Esophagus squamous epithelium (tissue), 4 donors: ENCODE measurements around the gene ABHD17A.

ENCODE experiments used
- POLR2A ChIP-seq, 4 donors: fragments of 450-650 bp; IDR thresholded peaks; one replicate each; pipeline ENCODE4 v1.6.1; 2017; ENCODE audit warnings: antibody characterized with exemption in 4 of 4, mild to moderate bottlenecking in 4 of 4, moderate library complexity in 3 of 4
- TF ChIP-seq, protein P1 (sequence below), 6 experiments: fragments of 450-650 bp in 4 of 6; fragments of 200-600 bp in 2 of 6; sonication (generic) in 2 of 6; IDR thresholded peaks; one replicate each; pipeline ENCODE4 v1.5.1; 2016 to 2019; ENCODE audit warnings: antibody characterized with exemption in 6 of 6, mild to moderate bottlenecking in 4 of 6, moderate library complexity in 4 of 6

DNA sequence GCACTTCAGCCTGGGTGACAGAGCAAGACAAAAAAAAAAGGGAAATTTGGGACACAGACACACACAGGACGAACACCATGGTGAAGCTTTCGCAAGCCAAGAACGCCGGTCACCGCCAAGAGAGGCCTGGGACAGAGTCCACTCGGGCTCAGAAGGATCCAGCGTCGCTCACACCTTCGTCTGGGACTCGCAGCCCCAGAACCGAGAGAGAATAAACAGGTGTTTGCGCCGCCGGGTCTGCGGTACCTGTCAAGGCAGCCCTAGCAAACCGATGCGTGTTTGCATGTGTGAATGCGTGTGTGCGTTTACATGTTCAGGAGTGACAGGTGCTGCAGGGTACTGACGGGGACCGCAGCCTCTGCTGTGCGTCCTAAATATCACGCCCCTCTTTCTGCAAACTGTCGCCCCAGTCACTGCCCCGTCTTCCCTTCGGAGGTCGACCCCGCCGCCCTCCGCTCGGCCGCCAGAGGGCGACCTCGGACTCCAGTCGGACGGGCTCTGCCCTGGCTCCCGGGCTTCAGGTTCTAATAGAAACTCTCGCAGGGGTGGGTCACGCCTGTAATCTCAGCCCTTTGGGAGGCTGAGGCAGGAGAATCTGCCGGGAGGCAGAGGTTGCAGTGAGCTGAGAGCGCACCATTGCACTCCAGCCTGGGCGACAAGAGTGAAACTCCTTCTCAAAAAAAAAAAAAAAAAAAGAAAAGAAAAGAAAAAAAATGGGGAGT is 43.9 kb upstream of the ABHD17A start:
- no peak for TF ChIP-seq POLR2A (IDR thresholded peaks at IDR 0.05)
- TF ChIP-seq, protein P1, sequence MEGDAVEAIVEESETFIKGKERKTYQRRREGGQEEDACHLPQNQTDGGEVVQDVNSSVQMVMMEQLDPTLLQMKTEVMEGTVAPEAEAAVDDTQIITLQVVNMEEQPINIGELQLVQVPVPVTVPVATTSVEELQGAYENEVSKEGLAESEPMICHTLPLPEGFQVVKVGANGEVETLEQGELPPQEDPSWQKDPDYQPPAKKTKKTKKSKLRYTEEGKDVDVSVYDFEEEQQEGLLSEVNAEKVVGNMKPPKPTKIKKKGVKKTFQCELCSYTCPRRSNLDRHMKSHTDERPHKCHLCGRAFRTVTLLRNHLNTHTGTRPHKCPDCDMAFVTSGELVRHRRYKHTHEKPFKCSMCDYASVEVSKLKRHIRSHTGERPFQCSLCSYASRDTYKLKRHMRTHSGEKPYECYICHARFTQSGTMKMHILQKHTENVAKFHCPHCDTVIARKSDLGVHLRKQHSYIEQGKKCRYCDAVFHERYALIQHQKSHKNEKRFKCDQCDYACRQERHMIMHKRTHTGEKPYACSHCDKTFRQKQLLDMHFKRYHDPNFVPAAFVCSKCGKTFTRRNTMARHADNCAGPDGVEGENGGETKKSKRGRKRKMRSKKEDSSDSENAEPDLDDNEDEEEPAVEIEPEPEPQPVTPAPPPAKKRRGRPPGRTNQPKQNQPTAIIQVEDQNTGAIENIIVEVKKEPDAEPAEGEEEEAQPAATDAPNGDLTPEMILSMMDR (IDR thresholded peaks at IDR 0.05): peak; percentile 85 to 95 (median 90)
